ENCODE measurements around the gene PICK1. TPM values are rescaled to one million over a fixed set of nuclear protein-coding genes. Genes with fewer than 3 reads are reported as not detected.
"Not testable (repeated sequence)": the region's sequence is repeated elsewhere in the genome, so short reads cannot be mapped to it uniquely, and the experiment has no call there.

PICK1 gene
- total RNA-seq, 1 donor from 2014 or later, result 13.5 TPM

- DNase-seq (ENCODE audit: low spot score), result no peak
These were observed 16.2 kb downstream of the PICK1 start for GRCh38 chr22:38073150-38074130.

DNA sequence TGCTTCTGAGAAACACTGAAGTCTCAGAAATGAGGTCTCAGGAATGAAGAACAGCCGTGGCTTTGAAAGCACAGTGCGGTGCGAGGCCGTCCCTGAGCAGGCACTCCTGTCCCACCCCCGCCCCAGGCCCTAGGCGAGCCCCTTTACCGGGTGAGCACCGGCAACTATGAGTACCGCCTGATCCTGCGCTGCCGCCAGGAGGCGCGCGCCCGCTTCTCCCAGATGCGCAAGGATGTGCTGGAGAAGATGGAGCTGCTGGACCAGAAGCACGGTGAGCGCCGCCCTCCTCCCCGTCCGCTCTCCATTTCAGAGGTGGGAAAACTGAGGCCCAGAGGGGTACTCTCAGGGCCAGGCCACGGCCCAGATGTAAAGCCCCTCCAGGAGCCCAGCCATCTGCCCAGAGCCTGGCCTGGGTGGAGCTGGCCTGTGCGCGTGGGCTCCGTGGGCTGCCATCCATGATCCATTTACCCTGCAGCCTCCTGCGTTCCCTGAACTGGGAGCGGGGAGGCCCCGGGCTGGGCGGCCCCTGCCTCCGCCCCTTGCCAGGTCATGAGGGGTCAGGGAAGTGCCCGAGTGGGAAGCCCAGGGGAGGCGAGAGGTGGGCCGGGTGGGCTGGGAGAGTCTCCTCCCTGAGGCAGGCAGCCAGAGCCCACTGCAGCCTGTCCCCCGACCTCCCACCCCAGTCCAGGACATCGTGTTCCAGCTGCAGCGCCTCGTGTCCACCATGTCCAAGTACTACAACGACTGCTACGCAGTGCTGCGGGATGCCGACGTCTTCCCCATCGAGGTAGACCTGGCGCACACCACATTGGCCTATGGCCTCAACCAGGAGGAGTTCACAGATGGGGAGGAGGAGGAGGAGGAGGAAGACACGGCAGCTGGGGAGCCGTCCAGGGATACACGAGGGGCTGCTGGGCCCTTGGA, 17.2 kb downstream of the PICK1 start:
- DNase-seq (ENCODE audit: low spot score), result no peak

GRCh38 chr22:38075105-38075825, 18.1 kb downstream of the PICK1 start:
- DNase-seq (ENCODE audit: low spot score), result no peak

- DNase-seq (ENCODE audit: low spot score), result no peak
These were observed 18.8 kb downstream of the PICK1 start for GRCh38 chr22:38075961-38076360.

DNA sequence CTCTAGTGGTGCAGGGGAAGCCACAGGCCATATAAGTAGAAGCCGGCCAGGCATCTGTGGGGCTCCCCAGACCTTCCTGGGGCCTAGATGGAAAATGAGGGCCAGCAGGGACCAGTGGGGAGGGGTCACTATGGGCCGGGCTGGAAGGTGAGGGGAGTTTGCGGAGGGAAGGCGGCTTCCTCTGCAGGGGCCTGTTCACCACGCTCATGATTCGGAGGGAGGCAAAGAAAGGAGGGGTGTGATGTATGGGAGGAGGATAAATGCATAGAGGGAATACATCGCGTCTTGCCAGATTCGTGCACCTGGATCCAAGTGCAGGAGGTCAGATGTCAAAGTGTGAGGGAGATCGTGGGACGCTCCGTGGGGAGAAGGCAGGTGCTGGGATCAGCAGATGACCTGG, 19.9 kb downstream of the PICK1 start:
- DNase-seq (ENCODE audit: low spot score), result no peak

DNA sequence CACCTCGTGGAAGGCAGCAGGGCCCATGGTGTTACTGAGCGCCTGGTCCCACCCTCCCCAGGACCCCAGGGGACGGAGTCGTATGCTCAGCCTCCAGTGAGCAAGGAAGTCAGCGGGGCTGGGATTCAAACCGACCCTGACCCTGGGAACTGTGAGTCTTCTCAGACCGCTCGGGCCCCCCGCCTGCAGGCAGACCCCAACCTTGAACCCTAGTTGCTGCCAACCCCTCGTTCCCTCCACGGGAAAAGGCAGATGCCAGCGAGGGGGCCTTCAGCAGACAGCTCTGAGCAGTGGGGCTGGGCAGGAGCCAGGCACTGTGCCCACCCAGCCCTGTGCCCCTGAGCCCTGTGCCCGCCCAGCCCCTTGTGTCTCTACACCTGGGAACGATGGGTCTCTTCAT, 20.4 kb downstream of the PICK1 start:
- no peak for DNase-seq (ENCODE audit: low spot score)

- no peak for DNase-seq (ENCODE audit: low spot score)
These were observed 21.0 kb downstream of the PICK1 start for GRCh38 chr22:38078046-38078840.

- not testable (repeated sequence) for DNase-seq (ENCODE audit: low spot score)
These were observed 22.0 kb downstream of the PICK1 start for GRCh38 chr22:38079208-38079607.

DNA sequence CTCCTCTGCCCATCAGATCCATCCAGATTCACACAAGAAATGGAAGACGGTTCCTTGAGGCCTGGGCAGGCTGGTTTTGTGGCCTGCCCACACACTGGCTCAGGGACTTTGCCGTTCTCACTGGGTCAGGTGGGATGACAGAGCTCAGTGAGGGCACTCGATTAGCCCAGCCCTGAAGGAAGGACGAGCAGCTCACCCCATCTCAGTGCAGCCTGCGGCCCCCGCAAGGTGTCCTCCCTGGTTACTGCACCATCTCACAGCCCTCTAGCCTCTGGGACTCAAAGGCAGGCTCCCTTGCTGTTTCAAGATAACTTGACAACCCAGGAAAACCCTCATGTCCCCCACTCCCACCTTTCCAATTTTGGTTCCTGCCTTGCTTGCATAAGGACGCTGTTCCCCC, 22.6 kb downstream of the PICK1 start:
- no peak for DNase-seq (ENCODE audit: low spot score)

DNA sequence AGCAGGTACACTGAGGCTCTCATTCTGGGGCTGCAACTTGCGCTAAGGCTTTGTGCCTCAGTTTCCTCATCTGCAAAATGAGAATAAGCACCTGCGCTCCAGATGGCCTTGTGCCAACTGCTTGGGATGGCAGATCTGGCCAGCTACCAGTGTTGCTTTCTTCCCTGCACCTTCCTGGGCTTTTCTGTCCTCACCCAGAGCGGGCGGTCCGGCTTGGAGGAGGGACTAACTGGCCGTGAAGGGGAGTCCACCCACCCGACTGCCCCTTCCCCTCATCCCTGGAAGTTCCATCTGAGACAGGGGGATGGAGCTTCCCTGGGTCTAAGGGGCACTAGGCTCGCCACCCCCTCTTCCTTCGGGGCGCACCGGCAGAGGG, 23.3 kb downstream of the PICK1 start:
- no peak for DNase-seq (ENCODE audit: low spot score)

- DNase-seq (ENCODE audit: low spot score), result no peak
These were observed 23.8 kb downstream of the PICK1 start for GRCh38 chr22:38080850-38081635.

- DNase-seq (ENCODE audit: low spot score), result no peak
These were observed 24.4 kb downstream of the PICK1 start for GRCh38 chr22:38081636-38081940.

- DNase-seq (ENCODE audit: low spot score), result no peak
These were observed 25.0 kb downstream of the PICK1 start for GRCh38 chr22:38081941-38082828.

DNA sequence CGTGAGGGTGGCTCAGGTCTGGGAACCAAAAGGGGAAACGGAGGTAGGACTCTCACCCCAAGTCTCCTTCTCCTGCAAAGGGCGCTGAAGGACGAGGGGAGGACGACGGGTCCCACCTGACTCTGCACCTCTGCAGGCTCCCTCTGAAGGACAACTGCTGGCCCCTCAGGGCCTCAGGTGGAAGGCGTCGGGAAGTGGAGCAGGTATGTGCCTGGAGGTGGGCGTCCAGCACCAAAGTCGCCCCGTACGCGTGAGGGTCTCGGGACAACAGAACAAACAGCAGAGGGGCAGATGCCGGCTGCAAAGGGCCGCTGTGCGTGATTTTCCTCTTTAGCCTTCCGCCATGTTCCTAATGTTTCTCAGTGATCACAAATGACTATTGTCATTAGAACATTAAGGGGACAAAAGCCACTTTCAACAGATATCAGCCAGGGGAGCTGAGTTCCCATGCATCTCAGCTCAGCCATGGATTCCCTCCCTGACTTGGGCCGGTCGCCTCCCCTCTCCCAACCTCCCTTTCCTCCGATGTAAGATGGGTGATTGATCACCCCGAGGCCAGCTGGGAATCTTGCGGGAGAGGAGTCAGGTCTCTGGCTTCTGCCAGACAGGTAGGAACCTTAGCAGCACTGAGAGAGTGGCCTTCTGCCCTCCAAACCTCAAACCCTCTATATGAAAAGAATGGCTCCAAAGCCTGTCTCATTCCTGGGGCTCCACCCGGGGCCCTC, 25.9 kb downstream of the PICK1 start:
- DNase-seq (ENCODE audit: low spot score), result no peak

DNA sequence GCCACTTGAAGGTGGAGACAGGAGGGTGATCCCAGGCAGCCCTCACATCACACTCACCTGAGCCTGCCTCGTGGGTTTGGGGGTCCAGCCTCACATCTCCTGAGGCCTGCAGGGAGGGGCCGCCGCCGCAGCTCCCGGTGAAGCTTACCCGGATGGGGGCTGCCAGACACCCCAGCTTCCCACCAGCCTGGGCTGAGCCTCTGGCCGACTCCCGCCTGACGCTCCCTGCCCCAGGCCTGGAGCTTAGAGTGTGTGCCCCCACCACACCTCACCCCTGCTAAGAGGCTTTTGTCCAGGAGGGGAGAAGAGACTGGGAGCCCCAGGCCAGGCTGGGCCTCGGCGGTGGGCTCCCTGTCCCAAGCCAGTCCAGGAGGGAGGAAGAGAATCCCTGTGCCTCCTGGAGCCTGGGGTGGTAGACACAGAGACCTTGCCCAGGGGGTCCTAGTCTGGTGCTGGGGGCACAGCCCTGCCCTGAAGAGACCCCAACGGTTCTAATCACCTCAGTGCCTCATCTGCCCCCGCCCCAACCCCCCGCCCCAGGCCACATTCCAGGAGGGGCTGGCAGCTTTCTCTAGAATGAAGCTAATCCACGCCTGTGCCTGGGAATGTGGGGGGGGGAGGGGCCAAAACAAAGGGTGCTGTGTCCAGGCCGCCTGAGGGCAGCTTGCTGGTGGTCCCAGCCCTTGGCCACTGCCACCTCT, 26.9 kb downstream of the PICK1 start, which contains the start of gene SLC16A8:
TSS of gene SLC16A8 (minus strand) at position 254 of the 701 bp plus-strand sequence. CDS start 1,311 bp downstream, outside the sequence.
- no peak for DNase-seq (ENCODE audit: low spot score)

DNA sequence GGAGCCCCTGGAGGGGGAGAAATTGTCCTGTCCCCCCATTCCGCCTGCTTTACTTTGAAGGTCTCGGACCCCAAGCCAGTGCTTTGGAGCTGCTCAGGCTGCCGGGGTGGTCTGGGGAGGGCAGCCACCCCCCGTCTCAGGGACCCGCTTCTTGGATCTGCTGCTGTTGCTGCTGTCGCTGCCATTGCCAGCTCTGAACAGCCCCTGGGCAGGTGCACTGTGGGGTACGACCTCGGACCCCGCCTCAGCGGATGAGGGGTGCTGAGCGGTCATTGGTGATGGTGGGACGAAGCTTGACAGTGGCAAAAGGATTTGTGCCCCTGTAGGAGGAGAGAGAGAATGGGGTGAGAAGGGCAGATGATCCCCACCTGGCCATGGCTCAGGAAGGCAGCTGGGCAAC, 27.9 kb downstream of the PICK1 start:
- no peak for DNase-seq (ENCODE audit: low spot score)

- no peak for DNase-seq (ENCODE audit: low spot score)
These were observed 28.3 kb downstream of the PICK1 start for GRCh38 chr22:38085501-38085900.
